ENCODE data around the gene STRBP. TPM values are rescaled to one million over a fixed set of nuclear protein-coding genes. Genes with fewer than 3 reads are reported as not detected.

Gene STRBP
- total and polyA plus RNA-seq, 3 donors from 2014 or later, result 47.8 to 102 (median 66.5) TPM

DNA sequence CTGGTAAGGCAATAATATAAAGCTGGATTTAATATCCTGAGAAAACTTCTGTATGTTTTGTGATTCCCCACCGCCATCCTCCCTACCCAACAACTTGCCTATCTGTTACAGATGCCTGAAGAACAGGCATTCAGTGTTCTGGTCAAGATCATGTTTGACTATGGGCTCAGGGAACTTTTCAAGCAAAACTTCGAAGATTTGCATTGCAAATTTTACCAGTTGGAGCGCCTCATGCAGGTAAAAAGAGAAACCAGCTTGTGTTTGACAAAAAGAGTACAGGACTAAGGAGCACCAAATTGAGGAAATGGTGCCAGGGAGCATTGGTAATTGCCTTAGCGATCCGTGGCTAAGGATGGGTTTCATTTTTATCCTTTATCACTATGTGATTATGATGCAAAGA is 194.9 kb downstream of the STRBP start:
- 73 to 77% methylated on average over 5 of the region's 5 CpGs for WGBS, 2 donors
- H3K4me1 ChIP-seq, result peaks cover 6% of the 10 kb centered on the region
- peak overlapping the region in 1 of 2 donors; percentile 54 for H3K27ac ChIP-seq
- H3K36me3 ChIP-seq (ENCODE audit: low read depth, missing control alignments), result no peaks in the 10 kb centered on the region
- DNase-seq, result no peak
- no peak overlapping the region for H3K4me3 ChIP-seq
- no peaks in the 10 kb centered on the region for H3K9me3 ChIP-seq
- TF ChIP-seq POLR2A (IDR thresholded peaks at IDR 0.05), result no peak
- TF ChIP-seq, protein P1, sequence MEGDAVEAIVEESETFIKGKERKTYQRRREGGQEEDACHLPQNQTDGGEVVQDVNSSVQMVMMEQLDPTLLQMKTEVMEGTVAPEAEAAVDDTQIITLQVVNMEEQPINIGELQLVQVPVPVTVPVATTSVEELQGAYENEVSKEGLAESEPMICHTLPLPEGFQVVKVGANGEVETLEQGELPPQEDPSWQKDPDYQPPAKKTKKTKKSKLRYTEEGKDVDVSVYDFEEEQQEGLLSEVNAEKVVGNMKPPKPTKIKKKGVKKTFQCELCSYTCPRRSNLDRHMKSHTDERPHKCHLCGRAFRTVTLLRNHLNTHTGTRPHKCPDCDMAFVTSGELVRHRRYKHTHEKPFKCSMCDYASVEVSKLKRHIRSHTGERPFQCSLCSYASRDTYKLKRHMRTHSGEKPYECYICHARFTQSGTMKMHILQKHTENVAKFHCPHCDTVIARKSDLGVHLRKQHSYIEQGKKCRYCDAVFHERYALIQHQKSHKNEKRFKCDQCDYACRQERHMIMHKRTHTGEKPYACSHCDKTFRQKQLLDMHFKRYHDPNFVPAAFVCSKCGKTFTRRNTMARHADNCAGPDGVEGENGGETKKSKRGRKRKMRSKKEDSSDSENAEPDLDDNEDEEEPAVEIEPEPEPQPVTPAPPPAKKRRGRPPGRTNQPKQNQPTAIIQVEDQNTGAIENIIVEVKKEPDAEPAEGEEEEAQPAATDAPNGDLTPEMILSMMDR (IDR thresholded peaks at IDR 0.05), result no peak
- no peaks in the 10 kb centered on the region for H3K27me3 ChIP-seq
- intact Hi-C loops (cut with DNase I; ENCODE audit: low total_unique reads), result no loop called here

DNA sequence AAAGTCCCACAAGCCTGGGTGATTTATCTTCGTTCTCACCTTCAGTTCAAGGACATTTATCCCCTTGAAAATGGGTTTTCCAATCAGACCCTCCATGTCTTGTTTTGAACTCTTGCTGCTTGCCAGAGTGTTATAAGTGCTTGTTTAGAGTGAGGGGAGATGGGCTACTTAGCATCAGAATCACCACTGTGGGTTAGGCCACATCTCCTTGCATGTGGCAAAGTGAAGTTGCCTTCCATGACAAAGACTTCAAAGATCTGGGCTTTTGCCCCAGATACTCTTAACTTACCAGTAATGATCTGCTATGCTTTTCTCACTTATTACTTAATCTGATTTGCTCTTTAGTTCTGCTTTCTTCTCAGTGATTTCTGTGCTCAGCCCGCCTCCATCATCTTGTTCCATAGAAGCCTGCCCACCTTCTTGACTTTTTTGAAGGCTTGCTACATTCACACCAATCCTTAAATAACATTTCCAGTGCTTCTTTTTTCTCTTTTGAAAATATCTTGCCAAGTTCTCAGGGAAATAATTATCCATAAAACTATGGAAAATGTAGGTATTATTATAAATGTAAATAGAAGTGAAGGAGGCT is 195.9 kb downstream of the STRBP start:
- Histone ChIP-seq H3K27ac (no peak overlapping the region), H3K36me3 (ENCODE audit: low read depth, missing control alignments) (no peaks in the 10 kb centered on the region)

More for the DNA sequence above, 195.9 kb downstream of the STRBP start:
- Histone ChIP-seq H3K9me3 (no peaks in the 10 kb centered on the region), H3K27me3 (no peaks in the 10 kb centered on the region), H3K4me1 (peaks cover 6% of the 10 kb centered on the region), H3K4me3 (no peak overlapping the region)
- 86 to 87% methylated on average over 2 of the region's 2 CpGs for WGBS, 2 donors
- no peak for DNase-seq
- TF ChIP-seq, protein P1 (IDR thresholded peaks at IDR 0.05), result no peak
- TF ChIP-seq POLR2A (IDR thresholded peaks at IDR 0.05), result no peak
- intact Hi-C loops (cut with DNase I; ENCODE audit: low total_unique reads), result no loop called here

MicroRNAs encoded within 50 kb of the gene (microRNA counts, 767-probe panel; counts per million panel counts)
- 0 to 152 counts per million in 2 donors for microRNA hsa-miR-600

Other genes starting within 250 kb of the STRBP start
- gene GPR21, start 234.9 kb downstream of the STRBP start, total RNA-seq, result 1 to 10 TPM; 3.5 to 6.7 TPM
- gene GPR21, start 234.9 kb downstream of the STRBP start, polyA plus RNA-seq (ENCODE audit: insufficient read depth, low read depth, low replicate concordance), result not detected
- gene CRB2, start 87.6 kb upstream of the STRBP start, total RNA-seq, result under 1 TPM; 0.63 to 0.68 TPM
- gene CRB2, start 87.6 kb upstream of the STRBP start, polyA plus RNA-seq (ENCODE audit: insufficient read depth, low read depth, low replicate concordance), result 3.4 TPM

Data from testis (tissue), 3 donors.